ENCODE data around the gene USF1.

The USF1 gene

GRCh38 chr1:161009602-161010211 is 36.1 kb downstream of the USF1 start:
- Histone ChIP-seq H3K4me3 (ENCODE audit: low read length in 2 of 2) (no peak overlapping the region), H3K36me3 (ENCODE audit: control insufficient read depth in 2 of 2, insufficient read depth in 2 of 2, low read length in 2 of 2) (peaks cover 3 to 9% of the 10 kb centered on the region in 2 donors), H3K27me3 (ENCODE audit: control insufficient read depth in 2 of 2, insufficient read depth in 2 of 2, low read length in 2 of 2) (no peaks in the 10 kb centered on the region), H3K27ac (ENCODE audit: low read depth in 2 of 2, low read length in 2 of 2) (no peak overlapping the region), H3K9me3 (ENCODE audit: control insufficient read depth in 2 of 2, low read length in 2 of 2) (no peaks in the 10 kb centered on the region), H3K9ac (ENCODE audit: low read depth in 1 of 2, low read length in 2 of 2) (no peak overlapping the region), H3K4me1 (ENCODE audit: control insufficient read depth in 2 of 2, insufficient read depth in 2 of 2, low read length in 2 of 2) (peaks cover 19 to 25% of the 10 kb centered on the region in 2 donors)

GRCh38 chr1:161008869-161009510 is 36.8 kb downstream of the USF1 start:
- no peak overlapping the region for H3K9ac ChIP-seq (ENCODE audit: low read depth in 1 of 2, low read length in 2 of 2)
- peaks cover 3 to 9% of the 10 kb centered on the region in 2 donors for H3K36me3 ChIP-seq (ENCODE audit: control insufficient read depth in 2 of 2, insufficient read depth in 2 of 2, low read length in 2 of 2)
- H3K4me1 ChIP-seq (ENCODE audit: control insufficient read depth in 2 of 2, insufficient read depth in 2 of 2, low read length in 2 of 2): peaks cover 13 to 18% of the 10 kb centered on the region in 2 donors
- H3K27me3 ChIP-seq (ENCODE audit: control insufficient read depth in 2 of 2, insufficient read depth in 2 of 2, low read length in 2 of 2): no peaks in the 10 kb centered on the region
- H3K9me3 ChIP-seq (ENCODE audit: control insufficient read depth in 2 of 2, low read length in 2 of 2): no peaks in the 10 kb centered on the region
- H3K4me3 ChIP-seq (ENCODE audit: low read length in 2 of 2): no peak overlapping the region
- no peak overlapping the region for H3K27ac ChIP-seq (ENCODE audit: low read depth in 2 of 2, low read length in 2 of 2)

GRCh38 chr1:161007369-161007768 is 38.4 kb downstream of the USF1 start:
- Histone ChIP-seq H3K4me1 (ENCODE audit: control insufficient read depth in 2 of 2, insufficient read depth in 2 of 2, low read length in 2 of 2) (peaks cover 0 to 6% of the 10 kb centered on the region in 2 donors), H3K27me3 (ENCODE audit: control insufficient read depth in 2 of 2, insufficient read depth in 2 of 2, low read length in 2 of 2) (no peaks in the 10 kb centered on the region), H3K9me3 (ENCODE audit: control insufficient read depth in 2 of 2, low read length in 2 of 2) (no peaks in the 10 kb centered on the region), H3K9ac (ENCODE audit: low read depth in 1 of 2, low read length in 2 of 2) (no peak overlapping the region), H3K27ac (ENCODE audit: low read depth in 2 of 2, low read length in 2 of 2) (no peak overlapping the region), H3K36me3 (ENCODE audit: control insufficient read depth in 2 of 2, insufficient read depth in 2 of 2, low read length in 2 of 2) (peaks cover 3 to 9% of the 10 kb centered on the region in 2 donors), H3K4me3 (ENCODE audit: low read length in 2 of 2) (no peak overlapping the region)

GRCh38 chr1:161006563-161006962 is 39.2 kb downstream of the USF1 start:
- H3K4me3 ChIP-seq (ENCODE audit: low read length in 2 of 2): no peak overlapping the region
- H3K27me3 ChIP-seq (ENCODE audit: control insufficient read depth in 2 of 2, insufficient read depth in 2 of 2, low read length in 2 of 2): no peaks in the 10 kb centered on the region
- H3K4me1 ChIP-seq (ENCODE audit: control insufficient read depth in 2 of 2, insufficient read depth in 2 of 2, low read length in 2 of 2): peaks cover 0 to 6% of the 10 kb centered on the region in 2 donors
- no peak overlapping the region for H3K9ac ChIP-seq (ENCODE audit: low read depth in 1 of 2, low read length in 2 of 2)
- H3K36me3 ChIP-seq (ENCODE audit: control insufficient read depth in 2 of 2, insufficient read depth in 2 of 2, low read length in 2 of 2): peaks cover 6 to 11% of the 10 kb centered on the region in 2 donors
- H3K9me3 ChIP-seq (ENCODE audit: control insufficient read depth in 2 of 2, low read length in 2 of 2): no peaks in the 10 kb centered on the region
- H3K27ac ChIP-seq (ENCODE audit: low read depth in 2 of 2, low read length in 2 of 2): no peak overlapping the region

GRCh38 chr1:161001525-161001924 is 44.3 kb downstream of the USF1 start:
- peaks cover 39 to 46% of the 10 kb centered on the region in 2 donors for H3K36me3 ChIP-seq (ENCODE audit: control insufficient read depth in 2 of 2, insufficient read depth in 2 of 2, low read length in 2 of 2)

GRCh38 chr1:161000736-161001480 is 44.9 kb downstream of the USF1 start:
- Histone ChIP-seq H3K9ac (ENCODE audit: low read depth in 1 of 2, low read length in 2 of 2) (no peak overlapping the region), H3K4me1 (ENCODE audit: control insufficient read depth in 2 of 2, insufficient read depth in 2 of 2, low read length in 2 of 2) (peaks cover 0 to 6% of the 10 kb centered on the region in 2 donors), H3K36me3 (ENCODE audit: control insufficient read depth in 2 of 2, insufficient read depth in 2 of 2, low read length in 2 of 2) (peaks cover 39 to 46% of the 10 kb centered on the region in 2 donors), H3K4me3 (ENCODE audit: low read length in 2 of 2) (no peak overlapping the region), H3K27ac (ENCODE audit: low read depth in 2 of 2, low read length in 2 of 2) (no peak overlapping the region), H3K9me3 (ENCODE audit: control insufficient read depth in 2 of 2, low read length in 2 of 2) (no peaks in the 10 kb centered on the region), H3K27me3 (ENCODE audit: control insufficient read depth in 2 of 2, insufficient read depth in 2 of 2, low read length in 2 of 2) (no peaks in the 10 kb centered on the region)

More at GRCh38 chr1:161001525-161001924, 44.3 kb downstream of the USF1 start:
- Histone ChIP-seq H3K4me3 (ENCODE audit: low read length in 2 of 2) (no peak overlapping the region), H3K9ac (ENCODE audit: low read depth in 1 of 2, low read length in 2 of 2) (no peak overlapping the region), H3K4me1 (ENCODE audit: control insufficient read depth in 2 of 2, insufficient read depth in 2 of 2, low read length in 2 of 2) (peaks cover 0 to 6% of the 10 kb centered on the region in 2 donors), H3K27me3 (ENCODE audit: control insufficient read depth in 2 of 2, insufficient read depth in 2 of 2, low read length in 2 of 2) (no peaks in the 10 kb centered on the region), H3K27ac (ENCODE audit: low read depth in 2 of 2, low read length in 2 of 2) (no peak overlapping the region), H3K9me3 (ENCODE audit: control insufficient read depth in 2 of 2, low read length in 2 of 2) (no peaks in the 10 kb centered on the region)

GRCh38 chr1:160999376-160999775 is 46.4 kb downstream of the USF1 start:
- Histone ChIP-seq H3K27ac (ENCODE audit: low read depth in 2 of 2, low read length in 2 of 2) (no peak overlapping the region), H3K4me3 (ENCODE audit: low read length in 2 of 2) (no peak overlapping the region), H3K36me3 (ENCODE audit: control insufficient read depth in 2 of 2, insufficient read depth in 2 of 2, low read length in 2 of 2) (peaks cover 39 to 46% of the 10 kb centered on the region in 2 donors), H3K4me1 (ENCODE audit: control insufficient read depth in 2 of 2, insufficient read depth in 2 of 2, low read length in 2 of 2) (peaks cover 0 to 6% of the 10 kb centered on the region in 2 donors), H3K9ac (ENCODE audit: low read depth in 1 of 2, low read length in 2 of 2) (no peak overlapping the region), H3K27me3 (ENCODE audit: control insufficient read depth in 2 of 2, insufficient read depth in 2 of 2, low read length in 2 of 2) (no peaks in the 10 kb centered on the region), H3K9me3 (ENCODE audit: control insufficient read depth in 2 of 2, low read length in 2 of 2) (no peaks in the 10 kb centered on the region)

- Histone ChIP-seq H3K4me3 (ENCODE audit: low read length in 2 of 2) (no peak overlapping the region), H3K9ac (ENCODE audit: low read depth in 1 of 2, low read length in 2 of 2) (no peak overlapping the region), H3K27me3 (ENCODE audit: control insufficient read depth in 2 of 2, insufficient read depth in 2 of 2, low read length in 2 of 2) (no peaks in the 10 kb centered on the region), H3K4me1 (ENCODE audit: control insufficient read depth in 2 of 2, insufficient read depth in 2 of 2, low read length in 2 of 2) (peaks cover 0 to 6% of the 10 kb centered on the region in 2 donors), H3K27ac (ENCODE audit: low read depth in 2 of 2, low read length in 2 of 2) (peak overlapping the region; percentile 60 to 75), H3K9me3 (ENCODE audit: control insufficient read depth in 2 of 2, low read length in 2 of 2) (no peaks in the 10 kb centered on the region), H3K36me3 (ENCODE audit: control insufficient read depth in 2 of 2, insufficient read depth in 2 of 2, low read length in 2 of 2) (peaks cover 39 to 46% of the 10 kb centered on the region in 2 donors)
Measured at GRCh38 chr1:160997323-160998038, 48.3 kb downstream of the USF1 start.

GRCh38 chr1:160996178-160996577 is 49.6 kb downstream of the USF1 start:
- no peaks in the 10 kb centered on the region for H3K9me3 ChIP-seq (ENCODE audit: control insufficient read depth in 2 of 2, low read length in 2 of 2)
- H3K4me3 ChIP-seq (ENCODE audit: low read length in 2 of 2): no peak overlapping the region
- no peaks in the 10 kb centered on the region for H3K27me3 ChIP-seq (ENCODE audit: control insufficient read depth in 2 of 2, insufficient read depth in 2 of 2, low read length in 2 of 2)
- H3K4me1 ChIP-seq (ENCODE audit: control insufficient read depth in 2 of 2, insufficient read depth in 2 of 2, low read length in 2 of 2): peaks cover 0 to 6% of the 10 kb centered on the region in 2 donors
- H3K36me3 ChIP-seq (ENCODE audit: control insufficient read depth in 2 of 2, insufficient read depth in 2 of 2, low read length in 2 of 2): peaks cover 33 to 40% of the 10 kb centered on the region in 2 donors
- no peak overlapping the region for H3K9ac ChIP-seq (ENCODE audit: low read depth in 1 of 2, low read length in 2 of 2)
- H3K27ac ChIP-seq (ENCODE audit: low read depth in 2 of 2, low read length in 2 of 2): peak overlapping the region; percentile 60 to 75

Measured in mucosa of rectum (tissue), 2 donors.